GM21447 (cell line): ENCODE data around the gene TNIP3.

ENCODE experiments used
- ATAC-seq: cut with Tn5 transposase; IDR thresholded peaks from one replicate; pipeline ENCODE4 v1.9.1; 2021; ENCODE audit not compliant: unreplicated experiment

The TNIP3 gene

DNA sequence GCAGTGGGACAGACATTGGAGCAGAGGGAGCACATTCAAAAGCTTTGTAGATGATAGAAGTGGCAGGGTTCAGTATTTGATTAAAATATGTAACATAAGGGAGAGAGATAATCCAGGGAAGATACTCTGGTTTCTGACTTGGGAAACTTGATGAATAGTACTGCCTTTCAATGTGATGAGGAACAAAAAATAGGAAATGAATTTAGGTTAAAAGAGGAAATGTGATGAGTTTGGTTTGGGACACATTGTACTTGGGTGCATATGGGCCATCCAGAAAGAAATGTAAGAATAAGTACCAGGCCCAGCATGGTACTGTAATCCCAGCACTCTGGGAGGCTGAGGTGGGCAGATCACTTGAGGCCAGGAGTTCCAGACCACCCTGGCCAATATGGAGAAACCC, 70.9 kb downstream of the TNIP3 start:
- no peak for ATAC-seq

DNA sequence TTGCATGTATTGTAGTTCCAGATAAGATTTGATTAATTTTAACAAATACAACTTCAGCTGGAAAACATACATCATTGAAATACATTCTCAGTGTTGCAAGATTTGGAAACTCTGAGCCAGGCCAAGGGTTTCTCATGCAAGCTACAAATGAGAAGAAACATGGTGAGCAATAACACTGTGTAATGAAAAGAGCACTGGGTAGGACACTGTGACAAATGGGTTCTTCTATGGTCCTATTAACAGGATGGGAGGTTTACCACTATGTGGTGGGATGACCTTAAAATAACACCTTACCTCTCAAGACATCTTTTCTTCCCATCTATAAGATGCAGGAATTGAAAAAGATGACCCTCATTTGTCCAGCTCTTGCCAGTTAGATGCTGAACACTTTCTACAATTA, 72.2 kb downstream of the TNIP3 start:
- ATAC-seq, result no peak

DNA sequence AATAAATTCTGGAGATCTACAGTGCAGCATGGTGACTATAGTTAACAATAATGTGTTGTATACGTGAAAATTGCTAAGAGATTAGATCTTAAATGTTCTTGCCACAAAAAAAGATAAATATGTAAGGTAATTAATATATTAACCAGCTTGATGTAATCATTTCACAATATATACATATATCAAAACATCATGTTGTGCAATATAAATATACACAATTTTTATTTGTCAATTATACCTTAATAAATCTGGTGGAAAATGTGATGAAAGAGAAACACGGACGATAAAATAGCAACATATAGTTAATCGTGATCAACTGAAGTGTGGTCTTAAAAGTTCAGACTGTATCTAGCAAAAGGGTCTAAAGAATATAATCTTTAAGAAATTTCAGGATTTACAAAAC, 75.3 kb downstream of the TNIP3 start:
- ATAC-seq, result no peak
